Fibroblast of lung (primary cell): ENCODE data around the gene SPPL3.

ENCODE experiments used
- EZH2 ChIP-seq: IDR thresholded peaks from 2 replicates; pipeline ENCODE4 v1.5.1; 2012; ENCODE audit warnings: low read length, control low read depth, mild to moderate bottlenecking; ENCODE audit errors: missing control alignments
- TF ChIP-seq, protein P1 (sequence below), 2 donors: IDR thresholded peaks in 1 of 2; conservative IDR thresholded peaks in 1 of 2; 1 replicate in 1 of 2; 2 replicates in 1 of 2; pipeline ENCODE4 v1.5.1; 2011 to 2012; ENCODE audit warnings: low read length in 2 of 2, control low read depth in 1 of 2, inconsistent platforms in 1 of 2, low read depth in 1 of 2, mild to moderate bottlenecking in 1 of 2

DNA sequence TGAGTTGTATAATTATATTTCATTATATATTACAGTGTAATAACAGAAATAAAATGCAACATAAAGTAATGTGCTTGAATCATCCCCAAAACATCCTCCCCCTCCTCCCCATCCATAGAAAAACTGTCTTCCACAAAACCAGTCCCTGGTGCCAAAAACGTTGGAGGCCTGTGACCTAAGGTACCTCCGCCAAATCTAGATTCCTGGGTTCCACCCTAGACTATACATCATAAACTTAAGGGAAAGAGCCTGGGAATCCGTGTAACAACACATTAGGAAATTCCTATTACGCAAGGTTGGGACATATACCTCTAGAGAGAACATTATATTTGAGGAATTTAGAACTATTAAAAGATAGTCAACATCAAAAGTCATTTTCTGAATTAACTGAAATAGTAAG lies 38.0 kb downstream of the SPPL3 start:
- TF ChIP-seq, protein P1, sequence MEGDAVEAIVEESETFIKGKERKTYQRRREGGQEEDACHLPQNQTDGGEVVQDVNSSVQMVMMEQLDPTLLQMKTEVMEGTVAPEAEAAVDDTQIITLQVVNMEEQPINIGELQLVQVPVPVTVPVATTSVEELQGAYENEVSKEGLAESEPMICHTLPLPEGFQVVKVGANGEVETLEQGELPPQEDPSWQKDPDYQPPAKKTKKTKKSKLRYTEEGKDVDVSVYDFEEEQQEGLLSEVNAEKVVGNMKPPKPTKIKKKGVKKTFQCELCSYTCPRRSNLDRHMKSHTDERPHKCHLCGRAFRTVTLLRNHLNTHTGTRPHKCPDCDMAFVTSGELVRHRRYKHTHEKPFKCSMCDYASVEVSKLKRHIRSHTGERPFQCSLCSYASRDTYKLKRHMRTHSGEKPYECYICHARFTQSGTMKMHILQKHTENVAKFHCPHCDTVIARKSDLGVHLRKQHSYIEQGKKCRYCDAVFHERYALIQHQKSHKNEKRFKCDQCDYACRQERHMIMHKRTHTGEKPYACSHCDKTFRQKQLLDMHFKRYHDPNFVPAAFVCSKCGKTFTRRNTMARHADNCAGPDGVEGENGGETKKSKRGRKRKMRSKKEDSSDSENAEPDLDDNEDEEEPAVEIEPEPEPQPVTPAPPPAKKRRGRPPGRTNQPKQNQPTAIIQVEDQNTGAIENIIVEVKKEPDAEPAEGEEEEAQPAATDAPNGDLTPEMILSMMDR (conservative IDR thresholded peaks at IDR 0.05 in 1 of 2, IDR thresholded peaks at IDR 0.05 in 1 of 2; ENCODE audit: low read depth in 1 of 2, low read length in 2 of 2) = no peak
- no peak for TF ChIP-seq EZH2
